ENCODE results near the gene PIP4P1.
"Not testable (repeated sequence)": the region's sequence is repeated elsewhere in the genome, so short reads cannot be mapped to it uniquely, and the experiment has no call there.

The PIP4P1 gene

GRCh38 chr14:20476776-20477175 lies 15.5 kb upstream of the PIP4P1 start:
- DNase-seq = no peak

DNA sequence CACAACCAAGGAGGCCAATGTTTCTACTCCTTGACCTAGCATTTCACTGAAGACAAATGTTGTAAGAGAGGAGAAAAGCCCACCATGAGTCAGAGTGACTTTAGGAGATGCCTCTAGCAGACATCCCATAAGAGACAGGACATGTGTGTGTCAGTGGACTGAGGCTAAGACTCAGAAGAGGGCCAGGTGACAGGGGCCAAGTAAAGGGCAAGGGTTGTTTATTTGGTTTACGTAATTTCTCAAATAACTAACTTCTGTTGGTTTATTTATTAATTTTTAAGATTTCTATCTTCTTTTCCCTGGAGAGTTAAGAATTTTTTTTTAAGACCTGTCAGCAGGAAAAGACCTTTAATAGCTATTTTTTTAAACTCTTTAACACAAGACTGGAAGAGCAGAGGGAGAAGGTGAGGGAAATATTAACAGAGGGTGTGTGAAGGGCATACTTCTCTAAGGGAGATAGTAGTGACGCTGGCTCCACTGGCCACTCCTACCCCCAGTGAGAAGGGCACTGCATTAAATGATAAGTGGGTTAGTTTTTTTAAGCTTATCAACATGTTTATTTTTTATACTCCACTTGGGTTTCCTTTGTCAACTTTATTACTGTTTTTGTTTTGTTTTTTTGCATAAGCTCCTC lies 11.4 kb upstream of the PIP4P1 start:
- DNase-seq = no peak

DNA sequence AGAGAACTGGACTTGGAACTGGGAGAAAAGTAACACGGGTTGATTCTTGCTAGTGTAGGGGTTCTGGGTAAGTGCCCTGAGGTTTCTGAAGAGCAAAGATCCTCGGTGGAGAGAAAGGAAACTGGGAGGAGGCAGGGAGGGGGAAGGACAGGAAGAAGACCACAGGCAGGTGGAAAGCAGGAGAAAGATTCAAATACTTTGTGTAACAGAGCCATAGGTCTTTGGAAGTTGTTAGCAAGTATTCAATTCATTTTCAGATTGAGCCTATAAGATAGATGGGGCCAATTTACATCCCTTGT lies 9.3 kb upstream of the PIP4P1 start:
- DNase-seq = no peak

- DNase-seq = peak in 4 of 5 donors; percentile 17 to 73 (median 27)
Observed at GRCh38 chr14:20469890-20470602, 8.8 kb upstream of the PIP4P1 start.

- peak; percentile 67 to 90 (median 81) for DNase-seq
Observed at GRCh38 chr14:20469242-20469889, 8.1 kb upstream of the PIP4P1 start, which contains the start of gene PNP. Gene PNP (plus strand): TSS chr14:20469406. CDS start chr14:20469525, 119 bp downstream.

DNA sequence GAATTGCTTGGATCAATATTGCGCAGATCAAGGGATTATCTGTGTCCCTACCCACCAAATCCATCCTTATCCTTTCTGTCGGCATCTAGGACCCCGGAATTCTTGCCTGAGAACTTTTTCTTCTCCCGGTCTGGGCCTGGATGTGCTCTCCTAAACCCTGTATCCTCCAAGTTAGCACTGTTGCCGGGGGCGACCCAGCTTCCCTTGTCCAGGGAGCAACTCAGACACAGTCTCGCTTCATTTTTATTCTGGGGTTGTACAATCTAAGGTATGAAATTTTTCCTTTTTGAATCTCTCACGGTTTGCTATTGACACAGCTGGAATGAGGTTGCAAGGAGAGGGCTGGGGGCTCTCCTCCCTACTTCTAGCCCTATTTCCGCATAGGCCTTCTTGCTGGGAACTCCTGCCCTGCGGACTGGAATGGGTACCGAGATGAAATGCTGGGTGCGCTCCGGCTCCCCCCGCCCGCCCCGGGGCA lies 7.6 kb upstream of the PIP4P1 start:
- DNase-seq = no peak

DNA sequence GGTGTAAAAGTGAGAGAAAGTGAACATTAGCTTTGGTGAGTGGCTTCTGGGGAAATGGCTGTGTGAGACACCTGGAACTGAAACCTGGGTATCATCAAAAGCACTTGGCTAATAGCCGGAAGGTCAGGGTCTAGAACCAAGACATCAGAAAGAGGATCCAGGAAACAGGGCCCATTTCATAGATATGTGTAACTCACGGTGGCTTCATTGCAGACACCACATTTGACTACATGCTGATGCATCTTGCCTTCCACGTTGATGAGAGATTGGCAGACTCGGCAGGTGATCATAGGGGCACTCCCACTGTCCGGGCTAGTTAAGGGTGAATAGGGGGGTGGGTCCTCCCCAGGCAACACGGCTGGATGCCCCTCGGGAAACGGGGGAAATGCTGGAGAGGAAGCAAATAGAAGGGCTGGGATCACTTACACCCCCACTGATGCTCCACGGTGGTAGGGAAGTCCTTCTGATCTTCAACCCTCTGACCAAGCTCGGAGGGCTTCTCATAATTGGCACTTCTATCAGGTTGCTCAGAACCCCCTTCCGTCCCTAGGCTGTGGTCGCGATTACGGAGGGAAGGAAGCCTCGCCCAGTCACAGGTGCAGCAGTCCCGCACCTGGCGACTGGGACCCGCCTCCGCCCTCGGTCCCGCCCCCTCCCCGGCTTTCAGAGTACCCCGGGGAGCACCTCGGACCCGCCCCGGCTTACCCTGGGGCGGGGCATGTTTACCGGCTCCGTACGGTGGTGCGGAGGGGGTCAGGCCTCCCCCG lies 593 bp downstream of the PIP4P1 start:
- peak; percentile 52 to 70 (median 55) for DNase-seq

GRCh38 chr14:20458031-20458789 lies 3.0 kb downstream of the PIP4P1 start:
- DNase-seq = no peak

- DNase-seq = no peak
Observed at GRCh38 chr14:20456971-20457370, 4.3 kb downstream of the PIP4P1 start.

DNA sequence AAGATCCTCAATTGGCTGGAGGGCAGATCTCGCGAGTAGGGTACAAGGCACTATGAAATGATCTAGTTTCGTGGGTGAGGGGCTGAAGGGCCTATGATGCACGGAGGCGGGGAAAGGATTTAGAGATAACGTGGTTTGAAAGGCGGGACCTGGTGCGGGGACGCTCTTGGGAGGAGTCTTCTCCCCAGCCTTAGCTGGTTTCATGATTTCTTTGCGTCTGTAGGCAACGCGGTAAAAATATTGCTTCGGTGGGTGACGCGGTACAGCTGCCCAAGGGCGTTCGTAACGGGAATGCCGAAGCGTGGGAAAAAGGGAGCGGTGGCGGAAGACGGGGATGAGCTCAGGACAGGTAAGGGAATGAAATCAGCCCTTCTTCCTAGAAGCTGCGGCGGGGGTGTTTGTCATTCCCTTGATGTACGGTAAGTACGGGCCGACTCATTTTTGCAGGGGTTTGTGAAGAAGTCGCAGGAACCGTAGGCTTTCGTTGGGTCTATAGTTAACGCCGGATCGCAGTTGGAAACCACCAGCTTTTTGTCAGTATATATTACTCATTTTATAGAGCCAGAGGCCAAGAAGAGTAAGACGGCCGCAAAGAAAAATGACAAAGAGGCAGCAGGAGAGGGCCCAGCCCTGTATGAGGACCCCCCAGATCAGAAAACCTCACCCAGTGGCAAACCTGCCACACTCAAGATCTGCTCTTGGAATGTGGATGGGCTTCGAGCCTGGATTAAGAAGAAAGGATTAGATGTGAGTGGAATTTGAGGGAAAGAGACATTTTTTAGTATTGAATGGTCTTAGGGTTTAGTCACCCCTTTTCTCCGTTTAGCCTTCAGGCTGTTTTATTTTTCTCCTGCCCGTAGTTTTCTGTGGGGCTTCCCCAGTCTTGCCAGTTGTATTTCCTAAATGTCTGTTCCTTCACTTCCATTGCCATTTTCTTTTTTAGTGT lies 5.6 kb downstream of the PIP4P1 start:
- peak in 4 of 5 donors; percentile 51 to 76 (median 68) for DNase-seq

- peak; percentile 94 to 99 (median 97) for DNase-seq
Observed at GRCh38 chr14:20454516-20455354, 6.5 kb downstream of the PIP4P1 start, which contains the start of the genes APEX1 and OSGEP. Gene APEX1 (plus strand): TSS chr14:20455226. CDS start chr14:20455646, 420 bp downstream. Gene OSGEP (minus strand): TSS chr14:20454812. CDS start chr14:20454683, 129 bp downstream.

GRCh38 chr14:20452831-20453230 lies 8.4 kb downstream of the PIP4P1 start:
- not testable (repeated sequence) for DNase-seq

DNA sequence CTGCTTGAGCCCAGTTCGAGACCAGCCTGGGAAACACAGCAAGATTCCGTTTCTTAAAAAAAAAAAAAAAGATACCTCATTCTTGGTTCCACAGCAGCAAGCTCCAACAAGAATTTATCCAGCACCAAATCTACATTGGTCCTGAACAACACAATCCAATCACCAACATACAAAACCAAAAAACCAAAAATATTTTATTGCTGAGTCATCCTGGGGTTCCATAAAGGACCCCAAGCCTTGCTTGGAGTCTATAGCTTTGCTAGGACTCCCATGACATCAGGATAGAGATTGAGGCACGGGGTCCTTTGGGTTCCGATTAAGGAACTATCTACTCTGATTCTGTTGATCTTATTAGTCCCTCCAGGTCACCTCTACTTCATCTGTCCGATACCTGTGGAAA lies 14.3 kb downstream of the PIP4P1 start:
- no peak for DNase-seq

DNA sequence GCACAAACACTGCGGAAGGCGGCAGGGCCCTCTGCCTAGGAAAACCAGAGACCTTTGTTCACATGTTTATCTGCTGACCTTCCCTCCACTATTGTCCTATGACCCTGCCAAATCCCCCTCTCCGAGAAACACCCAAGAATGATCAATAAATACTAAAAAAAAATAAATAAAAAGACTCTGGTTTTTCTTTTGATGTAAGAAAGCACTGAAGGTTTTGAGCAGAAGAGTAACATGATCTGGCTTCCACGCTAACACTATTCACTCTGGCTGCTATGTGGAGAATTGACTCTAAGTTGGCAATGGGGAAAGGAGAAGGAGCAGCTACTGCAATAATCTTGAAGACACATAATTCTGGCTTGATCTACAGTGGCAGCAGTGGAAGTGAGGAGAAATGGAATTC lies 17.6 kb downstream of the PIP4P1 start:
- not testable (repeated sequence) for DNase-seq

- DNase-seq = no peak
Observed at GRCh38 chr14:20441461-20441860, 19.8 kb downstream of the PIP4P1 start.

- peak in 1 of 5 donors; percentile 60 for DNase-seq
Observed at GRCh38 chr14:20440882-20441281, 20.4 kb downstream of the PIP4P1 start.

- no peak for DNase-seq
Observed at GRCh38 chr14:20440465-20440864, 20.8 kb downstream of the PIP4P1 start.

DNA sequence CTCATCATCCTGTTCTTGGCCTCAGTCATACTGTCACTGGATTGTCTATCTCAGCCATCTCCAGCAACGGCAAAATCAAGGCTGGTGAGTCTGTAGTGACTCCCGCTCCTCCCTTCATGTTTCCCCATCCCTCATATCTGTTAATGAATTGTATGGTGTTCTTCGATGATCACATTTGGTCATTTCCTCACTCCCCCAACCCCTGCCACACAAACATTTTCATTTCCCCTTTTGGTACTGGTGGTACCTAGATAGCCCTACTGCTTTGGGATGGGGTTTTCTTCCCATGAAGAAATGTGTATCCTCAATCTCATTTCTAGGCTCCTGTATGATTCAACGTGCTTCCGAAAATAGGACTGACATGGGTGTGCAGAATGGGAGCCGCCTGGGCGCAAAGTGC lies 22.6 kb downstream of the PIP4P1 start:
- DNase-seq = no peak

DNA sequence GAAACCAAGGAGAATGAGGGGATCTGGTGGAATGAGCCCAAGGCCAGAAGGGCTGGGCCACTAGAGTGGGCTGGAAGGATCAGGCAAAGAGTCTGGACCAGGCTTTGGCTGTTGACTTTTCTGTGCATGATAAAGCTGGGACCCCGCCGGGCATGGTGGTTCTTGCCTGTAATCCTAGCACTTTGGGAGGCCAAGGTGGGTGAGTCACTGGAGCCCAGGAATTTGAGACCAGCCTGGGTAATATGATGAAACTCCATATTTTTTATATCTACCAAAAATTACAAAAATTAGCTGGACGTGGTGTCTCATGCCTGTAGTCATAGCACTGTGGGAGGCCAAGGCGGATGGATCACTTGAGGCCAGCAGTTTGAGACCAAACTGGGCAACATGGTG lies 24.9 kb downstream of the PIP4P1 start:
- no peak for DNase-seq
